HepG2 (cell line): ENCODE data around the gene FNBP1L. TPM values are rescaled to one million over a fixed set of nuclear protein-coding genes. Genes with fewer than 3 reads are reported as not detected.

Experiments used
- HNF4G ChIP-seq, 2 experiments: sonication (generic) in 1 of 2; formaldehyde crosslinking in 1 of 2; IDR thresholded peaks; 2 replicates each; pipeline versions ENCODE4 v1.4.0 to v1.6.1; 2011 to 2020; ENCODE audit warnings: borderline replicate concordance in 2 of 2, low read depth in 2 of 2, mild to moderate bottlenecking in 2 of 2, low read length in 1 of 2, missing genetic modification reagents in 1 of 2, moderate library complexity in 1 of 2
- KLF15 ChIP-seq: sonication (generic); formaldehyde crosslinking; IDR thresholded peaks from 2 replicates; pipeline ENCODE4 v1.8.1; 2023; ENCODE audit warnings: borderline replicate concordance, mild to moderate bottlenecking, inconsistent platforms, missing genetic modification reagents, mixed read lengths
- NFRKB ChIP-seq: fragments of 450-650 bp; IDR thresholded peaks from 2 replicates; pipeline ENCODE4 v1.6.1; 2017
- POLR2AphosphoS2 ChIP-seq: IDR thresholded peaks from 2 replicates; pipeline ENCODE4 v1.6.1; 2011; ENCODE audit warnings: low read depth, low read length, improper control_type of control experiment
- POLR2AphosphoS5 ChIP-seq: IDR thresholded peaks from 2 replicates; pipeline ENCODE4 v1.6.1; 2012; ENCODE audit warnings: low read depth, low read length
- RELA ChIP-seq: sonication (generic); formaldehyde crosslinking; IDR thresholded peaks from 2 replicates; pipeline ENCODE4 v1.4.0; 2020; ENCODE audit warnings: missing genetic modification reagents
- RFX5 ChIP-seq: IDR thresholded peaks from 2 replicates; pipeline ENCODE4 v1.6.1; 2011; ENCODE audit warnings: low read depth, low read length, improper control_type of control experiment
- RORA ChIP-seq: sonication (generic); formaldehyde crosslinking; IDR thresholded peaks from 2 replicates; pipeline ENCODE4 v1.5.0; 2020; ENCODE audit warnings: mild to moderate bottlenecking, missing genetic modification reagents, moderate library complexity
- STAG1 ChIP-seq: sonication (generic); formaldehyde crosslinking; IDR thresholded peaks from 2 replicates; pipeline ENCODE4 v1.4.0; 2020; ENCODE audit warnings: missing genetic modification reagents
- TRIM24 ChIP-seq: sonication (generic); formaldehyde crosslinking; IDR thresholded peaks from 2 replicates; pipeline ENCODE4 v1.8.0; 2022; ENCODE audit warnings: mild to moderate bottlenecking, missing genetic modification reagents
- ZNF24 ChIP-seq: fragments of 450-650 bp; IDR thresholded peaks from 2 replicates; pipeline ENCODE4 v1.6.1; 2017; ENCODE audit warnings: antibody characterized with exemption, mild to moderate bottlenecking
- ZNF329 ChIP-seq: sonication (generic); formaldehyde crosslinking; IDR thresholded peaks from 2 replicates; pipeline ENCODE4 v1.9.0; 2021; ENCODE audit warnings: low read depth, mild to moderate bottlenecking, missing genetic modification reagents
- ZNF501 ChIP-seq: sonication (generic); formaldehyde crosslinking; IDR thresholded peaks from 2 replicates; pipeline ENCODE4 v1.5.1; 2020; ENCODE audit warnings: mild to moderate bottlenecking, moderate library complexity, missing genetic modification reagents
- polyA plus RNA-seq, 8 experiments: library from polyadenylated mRNA; depleted of rRNA in 3 of 8; stranded (reverse) in 7 of 8; unstranded in 1 of 8; fragments of >200 nt; fragmentation: Illumina TruSeq in 4 of 8; extraction: Trizol in 4 of 8; gene quantifications; 2 replicates each; pipeline versions ENCODE4 v1.2.1 to v1.2.3, GENCODE V29; 2011 to 2016; ENCODE audit warnings: low read depth in 4 of 8, missing spikeins in 1 of 8, mixed read lengths in 1 of 8; ENCODE audit not compliant: insufficient read depth in 1 of 8
- total RNA-seq, 5 experiments: library from RNA; depleted of rRNA; stranded (reverse); fragments of >200 nt; fragmentation: Illumina TruSeq; extraction: Trizol; gene quantifications; 2 replicates each; pipeline ENCODE4 v1.2.3, GENCODE V29; 2016; ENCODE audit warnings: low read depth in 1 of 5
- TF ChIP-seq, protein P1 (sequence below): sonication (generic); formaldehyde crosslinking; IDR thresholded peaks from 2 replicates; pipeline ENCODE4 v1.5.0; 2020; ENCODE audit warnings: mild to moderate bottlenecking, missing genetic modification reagents

The FNBP1L gene
- total and polyA plus RNA-seq, 2 of the 13 experiments (the other 11 are each of a cell fraction or from before 2014, with no cell fraction given) = 24.1 to 27.1 TPM

DNA sequence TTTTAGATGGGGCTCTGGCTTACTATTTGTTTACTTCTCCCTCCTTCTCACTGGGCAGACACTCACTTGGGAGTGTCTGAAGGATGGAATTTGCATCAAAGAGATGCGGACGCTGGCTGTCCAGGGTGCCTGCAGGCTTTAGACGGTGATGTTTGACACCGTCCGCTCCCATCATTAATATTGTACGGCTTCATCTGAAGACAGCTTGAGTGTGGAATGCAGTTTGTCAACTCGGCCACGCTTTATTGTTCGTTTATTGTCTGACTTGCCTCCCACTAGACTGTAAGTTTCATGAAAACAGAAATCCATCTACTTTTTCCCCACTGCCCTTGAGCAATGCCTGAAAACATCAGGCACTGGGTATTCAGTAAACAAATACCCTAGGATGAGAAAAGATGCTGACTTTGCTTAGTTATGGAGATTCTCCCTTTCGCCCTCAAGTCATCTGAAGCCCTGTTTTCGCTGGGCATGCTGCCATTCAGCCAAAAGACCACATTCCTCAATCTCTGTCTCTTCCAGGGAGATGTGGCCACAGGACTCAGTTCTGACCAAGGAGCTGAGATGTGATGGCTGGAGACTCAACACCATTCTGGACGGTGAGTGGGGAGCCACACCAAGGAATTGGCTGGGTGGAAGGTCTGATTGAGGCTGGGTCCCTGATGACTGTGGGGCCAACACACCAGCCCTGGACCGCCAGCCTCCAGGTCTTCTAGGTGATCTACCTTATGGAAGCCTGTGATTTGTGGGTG is 146.1 kb downstream of the FNBP1L start (continued):
- TF ChIP-seq POLR2AphosphoS2 (no peak), ZNF501 (no peak), RFX5 (no peak), ZNF24 (no peak), TRIM24 (no peak), RELA (CRISPR knock-in tag) (no peak), POLR2AphosphoS5 (0 out of 2 replicates have a peak, but pooled peaks have one; percentile 3), ZNF329 (CRISPR knock-in tag) (no peak), KLF15 (no peak), RORA (no peak), STAG1 (CRISPR knock-in tag) (no peak), HNF4G (IDR thresholded peaks at IDR 0.05; ENCODE audit: borderline replicate concordance, low read depth, low read length) (no peak), HNF4G (CRISPR knock-in tag; IDR thresholded peaks at IDR 0.05; ENCODE audit: borderline replicate concordance, low read depth) (no peak), NFRKB (no peak)
- TF ChIP-seq, protein P1, sequence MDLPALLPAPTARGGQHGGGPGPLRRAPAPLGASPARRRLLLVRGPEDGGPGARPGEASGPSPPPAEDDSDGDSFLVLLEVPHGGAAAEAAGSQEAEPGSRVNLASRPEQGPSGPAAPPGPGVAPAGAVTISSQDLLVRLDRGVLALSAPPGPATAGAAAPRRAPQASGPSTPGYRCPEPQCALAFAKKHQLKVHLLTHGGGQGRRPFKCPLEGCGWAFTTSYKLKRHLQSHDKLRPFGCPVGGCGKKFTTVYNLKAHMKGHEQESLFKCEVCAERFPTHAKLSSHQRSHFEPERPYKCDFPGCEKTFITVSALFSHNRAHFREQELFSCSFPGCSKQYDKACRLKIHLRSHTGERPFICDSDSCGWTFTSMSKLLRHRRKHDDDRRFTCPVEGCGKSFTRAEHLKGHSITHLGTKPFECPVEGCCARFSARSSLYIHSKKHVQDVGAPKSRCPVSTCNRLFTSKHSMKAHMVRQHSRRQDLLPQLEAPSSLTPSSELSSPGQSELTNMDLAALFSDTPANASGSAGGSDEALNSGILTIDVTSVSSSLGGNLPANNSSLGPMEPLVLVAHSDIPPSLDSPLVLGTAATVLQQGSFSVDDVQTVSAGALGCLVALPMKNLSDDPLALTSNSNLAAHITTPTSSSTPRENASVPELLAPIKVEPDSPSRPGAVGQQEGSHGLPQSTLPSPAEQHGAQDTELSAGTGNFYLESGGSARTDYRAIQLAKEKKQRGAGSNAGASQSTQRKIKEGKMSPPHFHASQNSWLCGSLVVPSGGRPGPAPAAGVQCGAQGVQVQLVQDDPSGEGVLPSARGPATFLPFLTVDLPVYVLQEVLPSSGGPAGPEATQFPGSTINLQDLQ (CRISPR knock-in tag) = no peak
